Left ventricle myocardium inferior (tissue), 1 donor: ENCODE results near the gene RASAL1. TPM values are rescaled to one million over a fixed set of nuclear protein-coding genes. Genes with fewer than 3 reads are reported as not detected.

Experiments used
- DNase-seq: peaks from one replicate; pipeline ENCODE4 v3.0.0-alpha.2; 2020
- H3K27ac ChIP-seq: fragments of 200-600 bp; replicated peaks from 2 replicates; pipeline ENCODE4 v1.8.0; 2021
- H3K27me3 ChIP-seq: fragments of 200-600 bp; 2 replicates; pipeline ENCODE4 v1.8.0; 2021; ENCODE audit warnings: low read depth
- H3K36me3 ChIP-seq: fragments of 200-600 bp; 2 replicates; pipeline ENCODE4 v1.8.0; 2021
- H3K4me1 ChIP-seq: fragments of 200-600 bp; 2 replicates; pipeline ENCODE4 v1.8.0; 2021
- H3K4me3 ChIP-seq: fragments of 200-600 bp; 2 replicates; pipeline ENCODE4 v1.8.0; 2021; ENCODE audit warnings: mild to moderate bottlenecking, moderate library complexity
- H3K9me3 ChIP-seq: fragments of 200-600 bp; replicated peaks from 2 replicates; pipeline ENCODE4 v1.8.0; 2021
- CTCF ChIP-seq: fragments of 200-600 bp; IDR thresholded peaks from 2 replicates; pipeline ENCODE4 v1.8.0; 2021; ENCODE audit warnings: antibody characterized with exemption, mild to moderate bottlenecking, borderline replicate concordance
- intact Hi-C: fragments of 100-400 bp; cut with micrococcal nuclease; formaldehyde crosslinking; loops from one replicate; pipeline ENCODE4 v1.11.0; 2022
- total RNA-seq: library from RNA; stranded (reverse); fragmentation: NEBNext Ultra II Directional; extraction: Animal tissue kit (Norgen Biotek cat#: 25700); gene quantifications from one replicate; pipeline ENCODE4 v1.2.1, GENCODE V29; 2021
- donor health status: DM: no; HTN: yes; CAD: no; lungs with severe emphysema.

RASAL1 gene
- total RNA-seq, 1 donor from 2014 or later: not detected

GRCh38 chr12:113116875-113117274 is 18.7 kb downstream of the RASAL1 start:
- intact Hi-C loops: no loop called here
- Histone ChIP-seq H3K4me1 (no peaks in the 10 kb centered on the region), H3K27ac (no peak overlapping the region), H3K36me3 (no peaks in the 10 kb centered on the region), H3K27me3 (peaks cover 79% of the 10 kb centered on the region), H3K4me3 (no peak overlapping the region), H3K9me3 (no peaks in the 10 kb centered on the region)
- TF ChIP-seq CTCF: no peak
- DNase-seq: no peak

GRCh38 chr12:113115455-113116126 is 20.0 kb downstream of the RASAL1 start:
- no peak for TF ChIP-seq CTCF
- no peaks in the 10 kb centered on the region for H3K4me1 ChIP-seq
- DNase-seq: no peak
- no peak overlapping the region for H3K4me3 ChIP-seq
- peaks cover 79% of the 10 kb centered on the region for H3K27me3 ChIP-seq
- intact Hi-C loops: no loop called here
- no peaks in the 10 kb centered on the region for H3K9me3 ChIP-seq
- H3K27ac ChIP-seq: no peak overlapping the region
- no peaks in the 10 kb centered on the region for H3K36me3 ChIP-seq

GRCh38 chr12:113114447-113115178 is 20.9 kb downstream of the RASAL1 start:
- intact Hi-C loops: no loop called here
- H3K27me3 ChIP-seq: peaks cover 78% of the 10 kb centered on the region

GRCh38 chr12:113113397-113113796 is 22.2 kb downstream of the RASAL1 start:
- TF ChIP-seq CTCF: no peak
- Histone ChIP-seq H3K27ac (no peak overlapping the region), H3K27me3 (peaks cover 72% of the 10 kb centered on the region), H3K4me3 (no peak overlapping the region), H3K4me1 (no peaks in the 10 kb centered on the region), H3K9me3 (no peaks in the 10 kb centered on the region), H3K36me3 (no peaks in the 10 kb centered on the region)
- DNase-seq: no peak
- intact Hi-C loops: no loop called here

More at GRCh38 chr12:113114447-113115178, 20.9 kb downstream of the RASAL1 start:
- Histone ChIP-seq H3K36me3 (no peaks in the 10 kb centered on the region), H3K4me3 (no peak overlapping the region), H3K27ac (no peak overlapping the region), H3K9me3 (no peaks in the 10 kb centered on the region), H3K4me1 (no peaks in the 10 kb centered on the region)
- DNase-seq: no peak
- no peak for TF ChIP-seq CTCF

GRCh38 chr12:113112043-113112899 is 23.3 kb downstream of the RASAL1 start:
- TF ChIP-seq CTCF: no peak
- Histone ChIP-seq H3K36me3 (no peaks in the 10 kb centered on the region), H3K27ac (no peak overlapping the region), H3K4me1 (no peaks in the 10 kb centered on the region), H3K27me3 (peaks cover 72% of the 10 kb centered on the region), H3K4me3 (no peak overlapping the region), H3K9me3 (no peaks in the 10 kb centered on the region)
- no peak for DNase-seq
- intact Hi-C loops: no loop called here
